GM12874 (cell line): ENCODE results near the gene NECTIN4.

ENCODE experiments used
- TF ChIP-seq, protein P1 (sequence below): IDR thresholded peaks from 2 replicates; pipeline ENCODE4 v1.5.1; 2011; ENCODE audit warnings: low read depth, mild to moderate bottlenecking, control low read depth, low read length, moderate library complexity; ENCODE audit not compliant: insufficient read depth

Gene NECTIN4

GRCh38 chr1:161039154-161039545 is 50.2 kb downstream of the NECTIN4 start:
- TF ChIP-seq, protein P1, sequence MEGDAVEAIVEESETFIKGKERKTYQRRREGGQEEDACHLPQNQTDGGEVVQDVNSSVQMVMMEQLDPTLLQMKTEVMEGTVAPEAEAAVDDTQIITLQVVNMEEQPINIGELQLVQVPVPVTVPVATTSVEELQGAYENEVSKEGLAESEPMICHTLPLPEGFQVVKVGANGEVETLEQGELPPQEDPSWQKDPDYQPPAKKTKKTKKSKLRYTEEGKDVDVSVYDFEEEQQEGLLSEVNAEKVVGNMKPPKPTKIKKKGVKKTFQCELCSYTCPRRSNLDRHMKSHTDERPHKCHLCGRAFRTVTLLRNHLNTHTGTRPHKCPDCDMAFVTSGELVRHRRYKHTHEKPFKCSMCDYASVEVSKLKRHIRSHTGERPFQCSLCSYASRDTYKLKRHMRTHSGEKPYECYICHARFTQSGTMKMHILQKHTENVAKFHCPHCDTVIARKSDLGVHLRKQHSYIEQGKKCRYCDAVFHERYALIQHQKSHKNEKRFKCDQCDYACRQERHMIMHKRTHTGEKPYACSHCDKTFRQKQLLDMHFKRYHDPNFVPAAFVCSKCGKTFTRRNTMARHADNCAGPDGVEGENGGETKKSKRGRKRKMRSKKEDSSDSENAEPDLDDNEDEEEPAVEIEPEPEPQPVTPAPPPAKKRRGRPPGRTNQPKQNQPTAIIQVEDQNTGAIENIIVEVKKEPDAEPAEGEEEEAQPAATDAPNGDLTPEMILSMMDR = no peak

DNA sequence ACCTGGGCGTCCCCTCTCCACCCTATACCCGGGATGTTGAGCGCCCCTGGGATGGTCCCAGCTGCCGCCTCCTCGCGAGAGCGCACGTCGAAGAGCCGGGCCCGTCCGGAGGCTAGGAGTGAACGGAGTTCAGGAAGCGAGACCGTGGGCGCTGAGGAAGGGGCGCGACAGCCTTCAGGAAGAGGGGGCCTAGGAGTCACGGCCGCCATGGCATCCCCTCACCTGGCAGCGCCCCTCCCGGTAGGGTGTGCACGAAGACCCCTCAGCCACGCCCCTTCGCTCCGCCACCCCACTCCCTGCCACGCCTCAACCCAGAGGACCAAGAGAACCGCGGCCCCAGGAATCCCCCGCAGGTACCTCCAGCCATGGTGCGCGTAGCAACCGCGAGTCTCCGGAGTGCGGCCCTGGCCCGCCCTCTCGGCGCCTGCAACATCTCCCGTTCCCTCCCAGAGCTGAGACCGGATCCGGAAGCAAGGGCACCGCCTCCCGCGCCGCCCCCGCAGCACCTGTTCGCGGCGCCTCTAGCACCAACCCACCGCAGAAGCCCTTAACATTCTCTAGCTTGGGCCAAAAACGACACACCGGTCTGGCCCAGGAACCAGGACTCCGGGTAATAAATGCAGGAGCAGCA is 50.7 kb downstream of the NECTIN4 start, which contains the start of gene TSTD1:
TSS of gene TSTD1 (minus strand) at position 442 of the 631 bp plus-strand sequence. CDS start at position 367, 75 bp downstream.
- TF ChIP-seq, protein P1 = 0 out of 2 replicates have a peak, but pooled peaks have one; percentile 7

DNA sequence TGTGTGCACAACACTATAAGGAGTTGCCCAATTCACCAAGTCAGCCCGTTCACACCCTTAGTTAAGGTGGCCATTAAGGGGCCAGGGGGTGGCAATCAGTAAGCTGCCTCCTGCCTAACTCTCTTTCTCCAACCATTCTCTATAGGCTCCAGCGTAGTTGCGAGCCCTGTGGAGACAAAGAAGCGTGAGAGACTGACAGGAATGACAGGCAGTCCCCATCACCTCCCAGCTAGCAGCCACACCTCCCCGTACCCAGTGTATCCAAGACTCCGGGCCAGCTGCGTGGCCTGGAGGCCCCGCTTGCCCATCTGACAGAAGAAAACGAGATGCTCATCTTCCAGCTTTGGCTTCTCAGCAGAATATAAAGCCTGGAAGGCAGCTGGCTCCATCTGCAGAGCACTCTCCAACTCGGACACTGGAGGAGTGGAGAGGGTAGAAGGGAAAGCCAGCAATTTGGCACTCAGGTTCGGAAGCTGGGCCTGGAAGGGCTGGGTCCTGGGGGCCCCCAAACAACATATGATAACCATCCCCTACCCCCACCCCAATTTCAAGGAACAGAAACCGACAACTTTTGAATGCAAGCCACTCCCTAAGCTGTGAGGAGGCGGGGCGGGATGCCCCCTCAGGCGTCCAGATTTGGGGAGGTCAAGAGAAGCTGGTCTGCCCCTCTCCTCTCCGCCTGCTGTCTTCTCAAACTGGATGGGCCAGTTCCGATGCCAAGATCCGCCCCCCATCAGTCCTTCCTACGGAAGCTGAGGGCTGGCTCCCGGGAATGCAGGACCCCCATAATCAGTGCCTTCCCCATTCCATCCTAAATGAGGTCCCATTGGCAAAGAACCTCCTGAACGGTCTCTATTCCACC is 51.5 kb downstream of the NECTIN4 start:
- TF ChIP-seq, protein P1 = no peak

DNA sequence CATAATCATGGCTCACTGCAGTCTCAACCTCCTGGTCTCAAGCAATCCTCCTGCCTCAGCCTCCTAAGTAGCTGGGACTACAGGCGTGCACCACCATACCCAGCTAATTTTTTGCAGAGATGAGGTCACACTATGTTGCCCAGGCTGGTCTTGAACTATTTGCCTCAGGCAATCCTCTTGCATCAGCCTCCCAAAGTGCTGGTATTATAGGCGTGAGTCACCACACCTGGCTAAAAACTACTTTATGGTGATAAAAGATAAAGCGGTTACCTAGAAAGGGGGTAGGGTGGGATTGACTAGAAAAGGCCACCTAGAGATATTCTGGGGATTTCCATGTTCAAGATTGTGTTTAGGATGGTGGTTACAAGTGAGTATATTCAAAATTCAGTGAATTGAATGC is 55.6 kb downstream of the NECTIN4 start:
- TF ChIP-seq, protein P1 = no peak

DNA sequence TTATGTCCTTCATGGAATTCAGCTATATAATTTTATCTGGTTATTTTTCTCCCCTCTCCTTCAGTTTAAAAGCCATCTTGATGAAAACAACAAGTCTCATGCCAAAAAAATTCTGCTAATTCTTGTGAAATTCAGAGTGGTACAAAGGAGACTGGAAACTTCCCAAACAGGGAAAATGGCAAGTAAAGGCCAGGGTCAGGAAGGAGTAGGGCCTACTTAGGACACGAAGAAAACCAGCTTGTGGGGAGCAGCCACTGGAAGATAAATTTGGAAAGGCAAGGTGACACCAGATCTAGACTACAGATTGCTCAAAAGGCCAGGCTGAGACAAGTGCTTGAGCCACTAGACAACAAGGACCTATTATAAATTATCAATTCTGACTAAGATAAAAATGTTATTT is 56.9 kb downstream of the NECTIN4 start:
- TF ChIP-seq, protein P1 = no peak

GRCh38 chr1:161031874-161032273 is 57.5 kb downstream of the NECTIN4 start:
- TF ChIP-seq, protein P1 = no peak

GRCh38 chr1:161021970-161022353 is 67.4 kb downstream of the NECTIN4 start:
- TF ChIP-seq, protein P1 = no peak
